Esophagus (tissue), 2 donors: ENCODE results near the gene ANKS1A. TPM values are rescaled to one million over a fixed set of nuclear protein-coding genes. Genes with fewer than 3 reads are reported as not detected.

Experiments
- H3K27ac ChIP-seq, 2 donors: one replicate each; pipeline ENCODE4 v1.5.1; 2013; ENCODE audit warnings: low read depth in 2 of 2, mild to moderate bottlenecking in 2 of 2, inconsistent platforms in 1 of 2, low read length in 1 of 2, moderate library complexity in 1 of 2
- H3K27me3 ChIP-seq, 2 donors: one replicate each; pipeline ENCODE4 v1.6.1; 2013; ENCODE audit warnings: low read length in 2 of 2, control low read depth in 1 of 2, mild to moderate bottlenecking in 1 of 2; ENCODE audit not compliant: insufficient read depth in 2 of 2, control insufficient read depth in 1 of 2
- H3K36me3 ChIP-seq, 2 donors: one replicate each; pipeline ENCODE4 v1.6.1; 2013; ENCODE audit warnings: low read length in 1 of 2; ENCODE audit not compliant: control insufficient read depth in 2 of 2, insufficient read depth in 2 of 2
- H3K4me1 ChIP-seq, 2 donors: one replicate each; pipeline ENCODE4 v1.6.1; 2013; ENCODE audit warnings: low read length in 1 of 2; ENCODE audit not compliant: control insufficient read depth in 2 of 2, insufficient read depth in 2 of 2
- H3K4me3 ChIP-seq, 2 donors: one replicate each; pipeline ENCODE4 v1.5.1; 2013; ENCODE audit warnings: low read length in 2 of 2, mild to moderate bottlenecking in 2 of 2, low read depth in 1 of 2, moderate library complexity in 1 of 2
- H3K9me3 ChIP-seq, 2 donors: one replicate each; pipeline ENCODE4 v1.6.1; 2013; ENCODE audit warnings: mild to moderate bottlenecking in 2 of 2, low read depth in 1 of 2, low read length in 1 of 2, moderate library complexity in 1 of 2; ENCODE audit not compliant: control insufficient read depth in 2 of 2, insufficient read depth in 1 of 2
- WGBS, 2 donors: extraction: QIAGEN DNeasy Blood & Tissue Kit; methylation state at CpG; one replicate each; pipeline ENCODE4 v1.1.7; 2013; 5-methylcytosine and 5-hydroxymethylcytosine counted together
- polyA plus RNA-seq, 2 donors: library from polyadenylated mRNA; stranded (reverse); fragments of 200-250 nt; gene quantifications; one replicate each; pipeline ENCODE4 v1.2.3, GENCODE V29; 2013
- donor health status: healthy with polysubstance abuse.
- donor health status: Bipolar disorder and iron deficiency.

The ANKS1A gene
- polyA plus RNA-seq, 2 donors: 6.3 to 7.7 TPM

DNA sequence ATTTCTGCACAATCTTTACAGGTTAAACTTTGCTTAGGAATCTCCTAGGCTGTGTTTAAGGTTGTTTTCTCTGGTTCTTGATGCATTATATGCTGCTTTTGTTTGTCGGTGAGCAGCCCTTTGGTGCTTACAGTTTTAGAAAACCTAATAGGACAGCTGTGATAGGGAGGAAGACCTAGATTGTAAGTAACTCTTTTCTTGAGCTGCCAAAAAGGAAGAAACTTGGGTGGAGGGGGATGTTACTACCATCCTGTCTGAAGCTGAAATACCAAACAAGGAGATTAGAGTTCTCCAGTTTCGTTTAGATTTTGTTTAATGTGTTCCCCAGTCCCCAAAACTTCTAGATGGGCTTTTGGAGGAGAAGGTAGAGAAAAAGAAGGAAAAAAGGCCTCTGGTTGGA lies 72.0 kb downstream of the ANKS1A start:
- Histone ChIP-seq H3K27me3 (no peaks in the 10 kb centered on the region), H3K36me3 (peaks cover 0 to 2% of the 10 kb centered on the region in 2 donors), H3K4me3 (no peak overlapping the region), H3K27ac (no peak overlapping the region), H3K9me3 (no peaks in the 10 kb centered on the region), H3K4me1 (peaks cover 1 to 4% of the 10 kb centered on the region in 2 donors)
- 70 to 79% methylated on average over 2 of the region's 2 CpGs for WGBS, 2 donors

DNA sequence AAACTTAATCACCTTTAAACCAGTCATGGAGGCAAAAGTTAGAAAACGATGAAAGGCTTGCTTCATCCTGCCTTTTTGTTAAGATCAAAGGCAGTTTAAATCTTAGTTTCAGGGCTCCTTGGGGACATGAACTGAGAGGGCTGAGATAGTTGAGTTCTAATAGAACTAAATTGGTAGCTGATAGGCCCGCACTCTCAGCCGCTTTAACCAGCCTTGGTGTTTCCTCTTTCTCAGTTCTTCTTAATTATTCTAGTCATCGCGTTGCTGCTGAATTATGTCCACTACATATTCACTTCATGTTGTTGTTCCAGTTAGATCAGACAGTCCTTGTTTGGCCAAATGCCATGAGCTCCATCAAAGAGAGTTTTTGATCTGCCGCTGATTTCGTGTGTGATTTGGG lies 72.5 kb downstream of the ANKS1A start:
- Histone ChIP-seq H3K36me3 (peaks cover 0 to 2% of the 10 kb centered on the region in 2 donors), H3K27ac (no peak overlapping the region), H3K4me3 (no peak overlapping the region), H3K27me3 (no peaks in the 10 kb centered on the region), H3K9me3 (no peaks in the 10 kb centered on the region), H3K4me1 (peaks cover 1 to 4% of the 10 kb centered on the region in 2 donors)
- 79 to 87% methylated on average over 7 of the region's 7 CpGs for WGBS, 2 donors

DNA sequence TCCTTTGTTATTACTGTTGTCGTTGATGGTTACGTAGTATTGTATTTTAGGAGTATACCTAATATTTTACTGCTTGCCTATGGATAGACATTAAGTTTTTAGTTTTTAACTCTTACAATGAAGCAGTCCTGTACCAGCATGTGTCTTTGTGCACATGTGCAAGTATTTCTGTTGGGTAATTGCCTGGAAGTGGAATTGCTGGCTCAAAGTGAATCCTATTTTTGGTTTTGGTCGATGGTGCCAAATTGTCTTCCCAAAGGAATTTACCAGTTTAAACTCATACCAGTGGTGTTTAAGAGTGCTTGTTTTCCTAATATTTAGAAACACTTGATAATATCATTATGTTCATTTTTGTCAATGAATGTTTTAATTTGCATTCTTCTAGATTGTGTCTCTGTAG lies 75.5 kb downstream of the ANKS1A start:
- H3K36me3 ChIP-seq: no peaks in the 10 kb centered on the region
- H3K9me3 ChIP-seq: no peaks in the 10 kb centered on the region
- H3K4me3 ChIP-seq: no peak overlapping the region
- H3K27ac ChIP-seq: no peak overlapping the region
- WGBS, 2 donors: 42 to 50% methylated on average over 3 of the region's 3 CpGs
- peaks cover 1 to 2% of the 10 kb centered on the region in 2 donors for H3K4me1 ChIP-seq
- no peaks in the 10 kb centered on the region for H3K27me3 ChIP-seq

DNA sequence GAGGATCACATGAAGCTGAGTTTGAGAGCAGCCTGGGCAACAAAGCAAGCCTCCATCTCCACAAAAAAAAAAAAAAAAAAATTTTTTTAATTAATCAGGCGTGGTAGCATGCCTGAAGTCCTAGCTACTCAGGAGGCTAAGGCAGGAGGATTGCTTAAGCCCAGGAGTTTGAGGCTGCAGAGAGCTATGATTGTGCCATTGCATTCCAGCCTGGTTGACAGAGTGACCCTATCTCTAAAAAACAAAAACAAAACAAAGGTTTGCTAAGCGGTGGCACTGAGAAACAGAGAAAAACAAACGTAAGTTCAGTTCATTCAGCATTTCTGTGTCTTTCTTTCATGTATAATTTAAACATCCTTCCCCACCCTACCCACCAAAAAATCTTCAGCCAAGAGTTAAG lies 78.4 kb downstream of the ANKS1A start:
- H3K36me3 ChIP-seq: no peaks in the 10 kb centered on the region
- H3K27ac ChIP-seq: no peak overlapping the region
- WGBS, 2 donors: 91 to 97% methylated on average over 3 of the region's 3 CpGs
- no peak overlapping the region for H3K4me3 ChIP-seq
- H3K9me3 ChIP-seq: no peaks in the 10 kb centered on the region
- no peaks in the 10 kb centered on the region for H3K4me1 ChIP-seq
- H3K27me3 ChIP-seq: no peaks in the 10 kb centered on the region

DNA sequence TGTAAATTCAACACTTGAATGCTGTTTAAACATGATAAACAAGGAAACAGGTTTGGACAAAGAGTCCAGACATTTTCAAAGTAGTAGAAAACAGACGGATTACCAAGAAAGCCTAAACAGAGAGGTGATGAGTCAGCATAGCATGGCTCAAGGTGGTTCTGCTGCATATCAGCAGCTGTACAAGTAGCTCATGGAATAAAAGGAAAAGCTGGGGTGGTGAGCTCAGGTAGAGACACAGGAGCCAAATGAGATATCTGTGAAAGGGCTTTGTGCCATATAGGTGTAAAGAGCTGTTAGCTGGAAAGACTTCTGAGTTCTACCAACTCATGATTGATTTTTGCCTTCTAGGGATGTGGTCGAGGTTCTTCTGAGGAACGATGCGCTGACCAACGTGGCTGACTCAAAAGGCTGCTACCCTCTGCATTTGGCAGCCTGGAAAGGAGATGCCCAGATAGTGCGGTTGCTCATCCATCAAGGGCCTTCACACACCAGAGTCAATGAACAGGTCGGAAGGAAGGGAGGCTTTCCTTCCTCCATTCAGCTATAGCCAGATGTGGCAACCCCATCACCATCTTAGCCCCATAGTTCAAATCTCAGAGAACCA lies 80.7 kb downstream of the ANKS1A start:
- no peaks in the 10 kb centered on the region for H3K4me1 ChIP-seq
- 69 to 78% methylated on average over 7 of the region's 7 CpGs for WGBS, 2 donors
- peak overlapping the region in 1 of 2 donors; percentile 30 for H3K27ac ChIP-seq
- H3K36me3 ChIP-seq: no peaks in the 10 kb centered on the region
- H3K4me3 ChIP-seq: no peak overlapping the region
- no peaks in the 10 kb centered on the region for H3K27me3 ChIP-seq
- no peaks in the 10 kb centered on the region for H3K9me3 ChIP-seq

DNA sequence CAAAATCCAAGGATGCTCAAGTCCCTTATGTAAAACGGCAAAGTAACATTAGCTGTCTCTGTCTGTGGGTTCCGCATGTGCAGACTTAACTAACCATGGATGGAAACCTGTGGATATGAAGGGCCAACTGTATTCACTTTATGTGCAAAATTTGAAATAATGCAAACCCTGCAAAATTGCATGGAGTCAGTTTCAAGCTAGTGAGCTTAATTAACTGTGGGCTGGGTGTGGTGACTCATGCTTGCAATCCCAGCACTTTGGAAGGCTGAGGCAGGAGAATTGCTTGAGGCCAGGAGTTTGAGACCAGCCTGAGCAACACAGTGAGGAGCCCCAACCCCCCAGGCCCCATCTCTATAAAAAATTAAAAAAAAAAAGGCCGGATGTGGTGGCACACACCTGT lies 81.4 kb downstream of the ANKS1A start:
- WGBS, 2 donors: 93 to 94% methylated on average over 3 of the region's 3 CpGs
- Histone ChIP-seq H3K9me3 (no peaks in the 10 kb centered on the region), H3K27me3 (no peaks in the 10 kb centered on the region), H3K4me1 (no peaks in the 10 kb centered on the region), H3K4me3 (no peak overlapping the region), H3K36me3 (no peaks in the 10 kb centered on the region), H3K27ac (no peak overlapping the region)

DNA sequence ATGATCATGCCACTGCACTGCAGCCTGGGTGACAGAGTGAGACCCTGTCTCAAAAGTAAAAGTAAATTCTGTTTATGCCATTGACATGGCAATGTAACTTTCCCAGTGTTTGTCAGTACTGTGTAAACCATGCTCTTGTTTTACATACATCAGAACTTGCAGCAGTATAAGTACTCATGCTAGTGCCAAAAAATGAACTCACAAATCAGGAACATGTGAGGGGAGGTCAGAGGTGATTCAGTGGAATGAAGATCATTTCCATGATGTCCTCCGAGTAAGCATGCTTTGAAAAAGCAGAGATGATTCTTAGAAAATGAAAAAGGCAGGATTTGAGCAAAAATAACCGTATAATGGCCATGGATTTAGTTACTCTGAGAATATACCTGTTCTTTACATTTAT lies 81.9 kb downstream of the ANKS1A start:
- Histone ChIP-seq H3K27me3 (no peaks in the 10 kb centered on the region), H3K9me3 (no peaks in the 10 kb centered on the region), H3K36me3 (no peaks in the 10 kb centered on the region), H3K27ac (no peak overlapping the region), H3K4me1 (no peaks in the 10 kb centered on the region), H3K4me3 (no peak overlapping the region)
- WGBS, 2 donors: 81 to 82% methylated on average over 2 of the region's 2 CpGs

DNA sequence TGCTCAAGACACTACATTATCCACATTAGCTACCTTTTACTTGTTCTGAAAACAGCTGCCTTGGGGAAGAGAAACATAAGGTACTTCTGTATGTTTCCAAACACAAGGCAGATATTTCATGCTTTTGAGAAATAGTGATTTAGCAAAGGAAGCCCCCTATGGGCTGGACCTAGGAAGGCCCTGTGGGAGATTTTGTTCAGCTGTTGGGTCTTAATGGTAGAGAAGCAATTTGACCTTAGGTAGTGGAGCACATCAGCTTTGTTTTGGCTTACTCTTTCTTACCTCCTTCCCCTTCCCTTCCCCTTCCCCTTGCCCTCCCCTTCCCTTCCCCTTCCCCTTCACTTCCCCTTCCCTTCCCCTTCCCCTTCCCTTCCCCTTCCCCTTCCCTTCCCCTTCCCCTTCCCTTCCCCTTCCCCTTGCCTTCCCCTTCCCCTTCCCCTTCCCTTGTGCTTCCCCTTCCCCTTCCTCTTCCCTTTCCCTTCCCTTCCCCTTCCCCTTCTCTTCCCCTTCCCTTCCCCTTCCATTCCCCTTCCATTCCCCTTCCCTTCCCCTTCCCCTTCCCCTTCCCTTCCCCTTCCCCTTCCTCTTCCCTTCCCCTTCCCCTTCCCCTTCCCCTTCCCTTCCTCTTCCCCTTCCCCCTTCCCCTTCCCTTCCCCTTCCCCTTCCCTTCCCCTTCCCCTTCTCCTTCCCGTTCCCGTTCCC lies 84.6 kb downstream of the ANKS1A start:
- no peaks in the 10 kb centered on the region for H3K27me3 ChIP-seq
- H3K4me3 ChIP-seq: no peak overlapping the region
- no peaks in the 10 kb centered on the region for H3K36me3 ChIP-seq
- WGBS, 2 donors: 20% methylated on average over 1 of the region's 2 CpGs; no CpG with 5 or more reads in 1 of the 2 donors
- H3K4me1 ChIP-seq: no peaks in the 10 kb centered on the region
- no peaks in the 10 kb centered on the region for H3K9me3 ChIP-seq
- H3K27ac ChIP-seq: no peak overlapping the region

DNA sequence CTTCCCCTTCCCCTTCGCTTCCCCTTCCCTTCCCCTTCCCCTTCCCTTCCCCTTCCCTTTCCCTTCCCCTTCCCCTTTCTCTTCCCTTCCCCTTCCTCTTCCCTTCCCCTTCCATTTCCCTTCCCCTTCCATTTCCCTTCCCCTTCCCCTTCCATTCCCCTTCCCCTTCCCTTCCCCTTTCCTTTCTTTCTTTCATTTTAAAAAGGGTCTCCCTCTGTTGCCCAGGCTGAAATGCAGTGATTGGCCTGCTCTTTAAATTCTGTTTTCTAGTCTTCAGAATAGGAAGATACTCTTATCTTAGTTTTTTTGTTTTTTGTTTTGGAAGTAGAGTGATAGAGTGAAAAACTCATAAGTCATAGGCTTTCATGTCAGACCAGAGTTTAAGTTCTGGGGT lies 85.2 kb downstream of the ANKS1A start:
- no peaks in the 10 kb centered on the region for H3K27me3 ChIP-seq
- no peaks in the 10 kb centered on the region for H3K36me3 ChIP-seq
- H3K4me1 ChIP-seq: no peaks in the 10 kb centered on the region
- no peak overlapping the region for H3K27ac ChIP-seq
- no peak overlapping the region for H3K4me3 ChIP-seq
- no peaks in the 10 kb centered on the region for H3K9me3 ChIP-seq
- WGBS, 2 donors: no CpG with 5 or more reads among the region's 1 CpG

DNA sequence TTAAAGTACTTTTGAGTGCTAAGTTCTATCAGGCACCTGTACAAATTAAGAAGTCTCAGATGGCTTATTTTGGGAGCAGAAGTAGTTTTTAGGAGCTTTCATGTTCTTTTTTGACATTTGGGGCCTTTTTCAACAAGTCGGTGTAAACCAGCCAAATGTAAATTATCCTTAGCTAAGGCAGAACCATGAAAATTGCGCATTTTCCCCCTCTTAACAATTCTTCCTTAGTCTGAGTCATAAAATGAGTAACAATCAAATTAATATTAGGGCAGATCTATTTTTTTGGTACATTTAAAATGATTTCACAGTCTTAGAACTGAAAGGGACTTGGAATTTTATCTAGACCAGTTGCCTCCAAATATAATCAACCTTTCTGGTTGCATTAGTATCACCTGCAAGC lies 87.2 kb downstream of the ANKS1A start:
- Histone ChIP-seq H3K4me3 (no peak overlapping the region), H3K4me1 (no peaks in the 10 kb centered on the region), H3K36me3 (peaks cover 0 to 1% of the 10 kb centered on the region in 2 donors), H3K27me3 (no peaks in the 10 kb centered on the region), H3K9me3 (no peaks in the 10 kb centered on the region), H3K27ac (no peak overlapping the region)
- 96 to 97% methylated on average over 2 of the region's 2 CpGs for WGBS, 2 donors
